ENCODE measurements around the gene ZFPL1. TPM values are rescaled to one million over a fixed set of nuclear protein-coding genes. Genes with fewer than 3 reads are reported as not detected.

ZFPL1 gene
- total and polyA plus RNA-seq, 2 donors (not counting 3 experiments of a cell fraction or from before 2014, with no cell fraction given) = 37.6 to 139 TPM

GRCh38 chr11:65057526-65057925 is 26.5 kb upstream of the ZFPL1 start:
- dilution Hi-C loops (cut with MboI; ENCODE audit: extremely low pct_ligation_motif_present, low sequenced_read_pairs) (no loop called here), intact Hi-C loops (cut with micrococcal nuclease) (no loop called here)
- POLR2A ChIA-PET = no interaction called here
- no peaks in the 10 kb centered on the region for H4K20me1 ChIP-seq (replicated peaks; ENCODE audit: control insufficient read depth, extremely low read depth, insufficient read depth, low read length)
- H2AFZ ChIP-seq (ENCODE audit: low read depth, low read length) = no peak overlapping the region
- no peaks in the 10 kb centered on the region for H3K9me3 ChIP-seq (replicated peaks; ENCODE audit: control insufficient read depth, insufficient read depth, low read length)
- no TSS peak for BruUV-seq (replicated peaks)
- H3K4me2 ChIP-seq (ENCODE audit: insufficient read depth, low read length) = no peak overlapping the region
- TF ChIP-seq POLR2A (IDR thresholded peaks at IDR 0.05; ENCODE audit: low read depth, low read length) (no peak), EZH2 (IDR thresholded peaks at IDR 0.05; ENCODE audit: borderline replicate concordance, low read depth, low read length, severe bottlenecking) (no peak), CTCF (IDR thresholded peaks at IDR 0.05; ENCODE audit: extremely low read depth in 1 of 2, insufficient read depth in 1 of 2, low read depth in 1 of 2, low read length in 2 of 2) (no peak), GATA2 (IDR thresholded peaks at IDR 0.05; ENCODE audit: insufficient read depth, insufficient read length, low read depth, low read length) (no peak), JUN (IDR thresholded peaks at IDR 0.05; ENCODE audit: borderline replicate concordance, insufficient read depth, insufficient read length, low read depth) (no peak), MAX (IDR thresholded peaks at IDR 0.05; ENCODE audit: insufficient read depth, insufficient read length) (no peak)
- no peaks in the 10 kb centered on the region for H3K36me3 ChIP-seq (ENCODE audit: control insufficient read depth in 2 of 2, extremely low read depth in 1 of 2, insufficient read depth in 2 of 2, low read length in 2 of 2)
- H3K27me3 ChIP-seq (ENCODE audit: control insufficient read depth in 2 of 2, insufficient read depth in 2 of 2, low read length in 2 of 2) = no peaks in the 10 kb centered on the region
- FAIRE-seq (no peak), DNase-seq (ENCODE audit: low read depth, low spot score) (no peak)
- no peak overlapping the region for H3K27ac ChIP-seq (ENCODE audit: insufficient read depth, low read depth, low read length)
- H3K9ac ChIP-seq (replicated peaks; ENCODE audit: extremely low read depth, insufficient read depth, low read length) = no peak overlapping the region
- no peaks in the 10 kb centered on the region for H3K4me1 ChIP-seq (ENCODE audit: control insufficient read depth, extremely low read depth, insufficient read depth, low read length)
- no peak overlapping the region for H3K4me3 ChIP-seq (replicated peaks in 1 of 3; ENCODE audit: insufficient read depth in 1 of 3, low read depth in 1 of 3, low read length in 3 of 3)
- H3K9me1 ChIP-seq (replicated peaks; ENCODE audit: control insufficient read depth, extremely low read depth, insufficient read depth, low read length) = no peaks in the 10 kb centered on the region
- no peaks in the 10 kb centered on the region for H3K79me2 ChIP-seq (ENCODE audit: control insufficient read depth, insufficient read depth, low read length)
- CTCF ChIA-PET = interaction anchor here (1.0 kb wide), 1 partner anchor 18 kb away, joined by 3 read pairs; no protein-coding TSS in a partner anchor

Data from endothelial cell of umbilical vein (primary cell).